Measurements from ENCODE around the gene ADAMTS12.

- TF ChIP-seq EZH2 (IDR thresholded peaks at IDR 0.05; ENCODE audit: low read length, missing control alignments) (no peak), CTCF (conservative IDR thresholded peaks at IDR 0.05 in 1 of 2, IDR thresholded peaks at IDR 0.05 in 1 of 2; ENCODE audit: low read depth in 1 of 2, low read length in 2 of 2) (no peak)
Measured at GRCh38 chr5:33941090-33941489, 49.3 kb upstream of the ADAMTS12 start.
